Naive thymus-derived CD4-positive, alpha-beta T cell (primary cell): ENCODE measurements around the gene FBLL1. TPM values are rescaled to one million over a fixed set of nuclear protein-coding genes. Genes with fewer than 3 reads are reported as not detected.
"Not testable (repeated sequence)": the region's sequence is repeated elsewhere in the genome, so short reads cannot be mapped to it uniquely, and the experiment has no call there.

Source experiments
- ATAC-seq: fragments of 150-1000 bp; cut with Tn5 transposase; 2 replicates; pipeline ENCODE4 v1.10.0; 2021; ENCODE audit warnings: mild to moderate bottlenecking, moderate library complexity
- CTCF ChIA-PET: fragments of 350-600 bp; sonication (Branson Sonifier 250); formaldehyde crosslinking; loops from one replicate; lab custom pipeline; 2021; ENCODE audit warnings: antibody characterized with exemption; lab: Charles Lee
- POLR2A ChIA-PET: fragments of 350-600 bp; sonication (Branson Sonifier 250); formaldehyde crosslinking; loops from one replicate; lab custom pipeline; 2021; ENCODE audit warnings: antibody characterized with exemption, inconsistent platforms; lab: Charles Lee
- DNase-seq, 9 donors: peaks; one replicate each; pipeline versions ENCODE4 v3.0.0 to v3.0.0-alpha.2; 2020 to 2022; ENCODE audit warnings: mixed read lengths in 1 of 9
- H3K27ac ChIP-seq: one replicate; pipeline ENCODE4 v1.7.0; 2013; ENCODE audit warnings: mild to moderate bottlenecking, low read depth, low read length, moderate library complexity
- H3K27me3 ChIP-seq, 2 donors: one replicate each; pipeline ENCODE4 v1.7.0; 2013; ENCODE audit warnings: low read length in 2 of 2, mild to moderate bottlenecking in 2 of 2, moderate library complexity in 2 of 2; ENCODE audit not compliant: control insufficient read depth in 2 of 2, insufficient read depth in 2 of 2
- H3K36me3 ChIP-seq, 3 experiments: 1 replicate in 2 of 3; 2 replicates in 1 of 3; pipeline ENCODE4 v1.7.0; 2013; ENCODE audit warnings: low read length in 3 of 3, mild to moderate bottlenecking in 3 of 3, moderate library complexity in 1 of 3; ENCODE audit not compliant: insufficient read depth in 3 of 3, control insufficient read depth in 2 of 3
- H3K4me1 ChIP-seq, 2 donors: one replicate each; pipeline ENCODE4 v1.7.0; 2013; ENCODE audit warnings: low read length in 2 of 2, mild to moderate bottlenecking in 2 of 2, moderate library complexity in 1 of 2; ENCODE audit not compliant: control insufficient read depth in 2 of 2, insufficient read depth in 2 of 2
- H3K4me3 ChIP-seq: 2 replicates; pipeline ENCODE4 v1.7.0; 2013; ENCODE audit warnings: mild to moderate bottlenecking, low read length
- H3K9me3 ChIP-seq, 3 experiments: 1 replicate in 2 of 3; 2 replicates in 1 of 3; pipeline ENCODE4 v1.7.0; 2013; ENCODE audit warnings: low read length in 3 of 3; ENCODE audit not compliant: control insufficient read depth in 2 of 3
- H3K27ac Mint-ChIP-seq, 9 donors: one replicate each; pipeline ENCODE4 v1.8.0; 2020 to 2022; ENCODE audit warnings: mixed read lengths in 9 of 9, mild to moderate bottlenecking in 8 of 9, moderate library complexity in 5 of 9, inconsistent platforms in 2 of 9
- H3K27me3 Mint-ChIP-seq, 5 donors: one replicate each; pipeline ENCODE4 v1.8.0; 2021 to 2022; ENCODE audit warnings: mixed read lengths in 5 of 5, mild to moderate bottlenecking in 1 of 5
- H3K36me3 Mint-ChIP-seq, 5 donors: one replicate each; pipeline ENCODE4 v1.8.0; 2020 to 2022; ENCODE audit warnings: mixed read lengths in 5 of 5, mild to moderate bottlenecking in 3 of 5, inconsistent platforms in 1 of 5
- H3K4me1 Mint-ChIP-seq, 7 donors: one replicate each; pipeline ENCODE4 v1.8.0; 2020 to 2022; ENCODE audit warnings: mixed read lengths in 7 of 7, mild to moderate bottlenecking in 3 of 7, inconsistent platforms in 1 of 7
- H3K4me3 Mint-ChIP-seq, 10 donors: one replicate each; pipeline ENCODE4 v1.8.0; 2020 to 2022; ENCODE audit warnings: mild to moderate bottlenecking in 10 of 10, mixed read lengths in 10 of 10, moderate library complexity in 6 of 10, inconsistent platforms in 2 of 10
- H3K9me3 Mint-ChIP-seq, 11 donors: one replicate each; pipeline ENCODE4 v1.8.0; 2020 to 2022; ENCODE audit warnings: mixed read lengths in 11 of 11, mild to moderate bottlenecking in 4 of 11, inconsistent platforms in 1 of 11, moderate library complexity in 1 of 11
- intact Hi-C, 2 donors: fragments of 100-400 bp; cut with micrococcal nuclease; formaldehyde crosslinking; loops; one replicate each; pipeline ENCODE4 v1.15.1; 2023
- polyA plus RNA-seq, 2 donors: library from polyadenylated mRNA; unstranded; fragments of 300-500 nt; fragmentation: Illumina TruSeq; gene quantifications; one replicate each; pipeline ENCODE4 v1.2.3, GENCODE V29; 2021
- total RNA-seq, 6 experiments: library from RNA in 5 of 6; stranded (reverse) in 5 of 6; gene quantifications; 1 replicate in 5 of 6; 2 replicates in 1 of 6; pipeline ENCODE4 v1.2.3 and lab custom pipeline; 2021 to 2026

FBLL1 gene
- total and polyA plus RNA-seq, 7 experiments from 2014 or later: 0.22 to 0.57 TPM; not detected in 5

DNA sequence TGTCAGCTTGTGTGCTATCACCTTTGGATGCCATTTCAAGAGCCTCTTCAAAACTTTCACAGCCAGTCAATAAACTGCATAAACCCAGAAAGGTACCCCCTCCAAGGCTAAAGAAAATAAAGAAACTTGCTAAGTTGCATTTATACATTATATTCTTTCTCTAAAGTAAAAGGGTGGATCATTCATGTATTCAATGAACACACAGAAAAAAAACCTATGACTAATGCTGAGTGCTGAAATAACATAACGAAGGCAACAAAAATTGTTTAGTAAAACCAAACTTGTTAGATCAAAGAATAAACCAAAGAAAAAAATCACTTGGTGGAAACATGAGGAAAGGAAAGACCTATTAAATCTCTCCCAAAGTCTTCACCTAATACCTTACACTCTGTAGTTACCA, 34.9 kb downstream of the FBLL1 start:
- Mint-ChIP-seq H3K27me3 (no peaks in the 10 kb centered on the region), H3K4me1 (peaks cover 0 to 19% (median 4%) of the 10 kb centered on the region in 7 donors), H3K9me3 (no peaks in the 10 kb centered on the region), H3K36me3 (peaks cover 0 to 65% (median 30%) of the 10 kb centered on the region in 5 donors), H3K4me3 (no peak overlapping the region), H3K27ac (no peak overlapping the region)
- intact Hi-C loops: no loop called here
- no peaks in the 10 kb centered on the region for H3K4me1 ChIP-seq
- H3K36me3 ChIP-seq: peaks cover 5 to 49% (median 8%) of the 10 kb centered on the region in 3 experiments
- ATAC-seq (no peak), DNase-seq (no peak)
- no peak overlapping the region for H3K27ac ChIP-seq
- H3K4me3 ChIP-seq: no peak overlapping the region
- H3K27me3 ChIP-seq: no peaks in the 10 kb centered on the region
- H3K9me3 ChIP-seq: no peaks in the 10 kb centered on the region
- POLR2A ChIA-PET: no interaction called here
- CTCF ChIA-PET: no interaction called here

DNA sequence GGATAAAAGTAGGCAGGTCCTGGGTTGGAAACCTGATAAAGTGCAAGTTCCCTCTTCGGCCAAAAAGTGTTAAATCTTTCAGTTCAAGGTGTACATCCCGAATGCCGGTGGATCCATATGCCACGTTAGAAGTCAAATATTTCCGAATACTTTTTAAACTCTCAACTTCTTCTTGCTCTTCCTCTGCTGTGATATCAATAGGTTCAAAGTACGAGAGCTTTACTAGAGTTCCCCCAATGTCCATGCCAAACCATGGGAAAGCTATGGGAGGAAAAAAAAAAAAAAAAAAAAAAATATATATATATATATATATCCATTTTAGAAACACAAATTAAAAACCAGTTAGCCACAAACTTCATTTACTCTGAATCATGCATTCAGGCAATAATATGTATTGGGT, 39.6 kb downstream of the FBLL1 start:
- Histone ChIP-seq H3K4me1 (peaks cover 0 to 2% of the 10 kb centered on the region in 2 donors), H3K4me3 (no peak overlapping the region), H3K36me3 (peaks cover 0 to 35% (median 3%) of the 10 kb centered on the region in 3 experiments), H3K27ac (no peak overlapping the region), H3K27me3 (no peaks in the 10 kb centered on the region), H3K9me3 (no peaks in the 10 kb centered on the region)
- DNase-seq: no peak
- H3K27me3 Mint-ChIP-seq: no peaks in the 10 kb centered on the region
- peaks cover 0 to 44% (median 16%) of the 10 kb centered on the region in 5 donors for H3K36me3 Mint-ChIP-seq
- no peaks in the 10 kb centered on the region for H3K9me3 Mint-ChIP-seq
- no peak overlapping the region for H3K4me3 Mint-ChIP-seq
- peaks cover 4 to 31% (median 21%) of the 10 kb centered on the region in 7 donors for H3K4me1 Mint-ChIP-seq
- no peak for ATAC-seq
- ChIA-PET CTCF (no interaction called here), POLR2A (no interaction called here)
- no peak overlapping the region for H3K27ac Mint-ChIP-seq
- intact Hi-C loops: no loop called here

- Mint-ChIP-seq H3K36me3 (peaks cover 0 to 42% (median 22%) of the 10 kb centered on the region in 5 donors), H3K27ac (no peak overlapping the region), H3K27me3 (no peaks in the 10 kb centered on the region), H3K9me3 (no peaks in the 10 kb centered on the region), H3K4me1 (peaks cover 6 to 36% (median 29%) of the 10 kb centered on the region in 7 donors), H3K4me3 (no peak overlapping the region)
- Histone ChIP-seq H3K9me3 (no peaks in the 10 kb centered on the region), H3K27me3 (no peaks in the 10 kb centered on the region), H3K4me1 (peaks cover 0 to 2% of the 10 kb centered on the region in 2 donors), H3K36me3 (peaks cover 0 to 28% (median 0%) of the 10 kb centered on the region in 3 experiments), H3K27ac (no peak overlapping the region), H3K4me3 (no peak overlapping the region)
- ATAC-seq (no peak), DNase-seq (no peak)
- CTCF ChIA-PET: no interaction called here
- intact Hi-C loops: no loop called here
- POLR2A ChIA-PET: no interaction called here
Measured at GRCh38 chr5:168570490-168571328, 41.6 kb downstream of the FBLL1 start.

GRCh38 chr5:168573663-168574062, 44.6 kb downstream of the FBLL1 start:
- POLR2A ChIA-PET, H3K4me3 Mint-ChIP-seq, ATAC-seq: not testable (repeated sequence)

GRCh38 chr5:168574156-168574555, 45.1 kb downstream of the FBLL1 start:
- intact Hi-C loops, POLR2A ChIA-PET, ATAC-seq: not testable (repeated sequence)

More at GRCh38 chr5:168573663-168574062, 44.6 kb downstream of the FBLL1 start:
- H3K9me3 ChIP-seq, H3K27me3 Mint-ChIP-seq, H3K27ac ChIP-seq, H3K36me3 ChIP-seq, DNase-seq, H3K9me3 Mint-ChIP-seq, H3K27ac Mint-ChIP-seq, H3K4me3 ChIP-seq, H3K27me3 ChIP-seq, CTCF ChIA-PET, intact Hi-C loops: not testable (repeated sequence)
- H3K4me1 ChIP-seq: peaks cover 2 to 10% of the 10 kb centered on the region in 2 donors
- peaks cover 19 to 58% (median 47%) of the 10 kb centered on the region in 7 donors for H3K4me1 Mint-ChIP-seq
- peaks cover 0 to 22% (median 14%) of the 10 kb centered on the region in 5 donors for H3K36me3 Mint-ChIP-seq

GRCh38 chr5:168575391-168576372, 46.6 kb downstream of the FBLL1 start:
- Histone ChIP-seq H3K4me3 (no peak overlapping the region), H3K27me3 (no peaks in the 10 kb centered on the region), H3K27ac (no peak overlapping the region), H3K36me3 (peaks cover 0 to 4% (median 0%) of the 10 kb centered on the region in 3 experiments), H3K4me1 (peaks cover 2 to 16% of the 10 kb centered on the region in 2 donors), H3K9me3 (no peaks in the 10 kb centered on the region)
- Mint-ChIP-seq H3K27me3 (no peaks in the 10 kb centered on the region), H3K4me3 (peak overlapping the region in 7 of 10 donors; percentile 2 to 55 (median 25)), H3K4me1 (peaks cover 21 to 60% (median 52%) of the 10 kb centered on the region in 7 donors), H3K27ac (peak overlapping the region in 2 of 9 donors; percentile 15 to 26), H3K9me3 (peaks cover 0 to 4% (median 0%) of the 10 kb centered on the region in 11 donors), H3K36me3 (peaks cover 0 to 21% (median 13%) of the 10 kb centered on the region in 5 donors)
- no peak for DNase-seq
- intact Hi-C loops: loop anchor here in 1 of 2 donors (5.0 kb wide), 3 partner anchors 63 to 348 kb away; no protein-coding TSS in a partner anchor
- ChIA-PET CTCF (no interaction called here), POLR2A (no interaction called here)
- ATAC-seq: no peak

More at GRCh38 chr5:168574156-168574555, 45.1 kb downstream of the FBLL1 start:
- CTCF ChIA-PET, H3K27ac ChIP-seq, H3K9me3 ChIP-seq, H3K4me3 ChIP-seq, H3K27me3 Mint-ChIP-seq, H3K36me3 ChIP-seq, DNase-seq, H3K4me3 Mint-ChIP-seq, H3K27ac Mint-ChIP-seq, H3K27me3 ChIP-seq, H3K9me3 Mint-ChIP-seq: not testable (repeated sequence)
- Mint-ChIP-seq H3K36me3 (peaks cover 0 to 22% (median 13%) of the 10 kb centered on the region in 5 donors), H3K4me1 (peaks cover 19 to 58% (median 46%) of the 10 kb centered on the region in 7 donors)
- H3K4me1 ChIP-seq: peaks cover 2 to 10% of the 10 kb centered on the region in 2 donors
